GM19395 (cell line): Measurements from ENCODE around the gene LSS.
"Not testable (repeated sequence)": the region's sequence is repeated elsewhere in the genome, so short reads cannot be mapped to it uniquely, and the experiment has no call there.

ENCODE experiments used
- ATAC-seq: cut with Tn5 transposase; IDR thresholded peaks from one replicate; pipeline ENCODE4 v1.9.1; 2021; ENCODE audit warnings: mild to moderate bottlenecking, moderate library complexity; ENCODE audit not compliant: unreplicated experiment

LSS gene

DNA sequence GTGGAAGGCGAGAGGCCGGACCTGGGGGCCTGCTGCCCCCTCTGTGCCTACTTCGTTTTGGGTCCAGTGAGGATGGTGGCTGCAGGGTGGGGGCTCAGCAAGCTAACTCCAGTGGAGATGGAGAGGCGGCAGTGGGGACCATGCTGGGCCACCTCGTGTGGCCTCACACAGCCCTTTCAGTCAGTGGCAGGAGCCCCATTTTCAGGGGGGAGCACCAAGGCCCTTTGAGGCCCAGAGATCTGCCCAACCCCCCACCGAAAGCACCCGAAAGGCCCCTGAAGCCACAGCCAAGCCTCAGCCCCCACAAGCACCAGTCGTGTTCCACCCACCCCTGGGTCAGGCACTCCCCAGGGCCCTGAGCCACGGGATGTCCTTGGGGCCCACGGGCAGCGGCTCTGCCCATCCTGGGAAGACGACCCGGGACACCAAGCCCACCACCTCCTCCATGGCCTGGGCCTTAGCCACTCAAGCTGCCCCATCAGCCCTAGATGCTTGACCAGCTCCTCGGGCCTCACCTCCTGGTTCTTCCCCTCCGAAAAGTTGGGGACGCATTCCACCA is 73.5 kb downstream of the LSS start:
- no peak for ATAC-seq

DNA sequence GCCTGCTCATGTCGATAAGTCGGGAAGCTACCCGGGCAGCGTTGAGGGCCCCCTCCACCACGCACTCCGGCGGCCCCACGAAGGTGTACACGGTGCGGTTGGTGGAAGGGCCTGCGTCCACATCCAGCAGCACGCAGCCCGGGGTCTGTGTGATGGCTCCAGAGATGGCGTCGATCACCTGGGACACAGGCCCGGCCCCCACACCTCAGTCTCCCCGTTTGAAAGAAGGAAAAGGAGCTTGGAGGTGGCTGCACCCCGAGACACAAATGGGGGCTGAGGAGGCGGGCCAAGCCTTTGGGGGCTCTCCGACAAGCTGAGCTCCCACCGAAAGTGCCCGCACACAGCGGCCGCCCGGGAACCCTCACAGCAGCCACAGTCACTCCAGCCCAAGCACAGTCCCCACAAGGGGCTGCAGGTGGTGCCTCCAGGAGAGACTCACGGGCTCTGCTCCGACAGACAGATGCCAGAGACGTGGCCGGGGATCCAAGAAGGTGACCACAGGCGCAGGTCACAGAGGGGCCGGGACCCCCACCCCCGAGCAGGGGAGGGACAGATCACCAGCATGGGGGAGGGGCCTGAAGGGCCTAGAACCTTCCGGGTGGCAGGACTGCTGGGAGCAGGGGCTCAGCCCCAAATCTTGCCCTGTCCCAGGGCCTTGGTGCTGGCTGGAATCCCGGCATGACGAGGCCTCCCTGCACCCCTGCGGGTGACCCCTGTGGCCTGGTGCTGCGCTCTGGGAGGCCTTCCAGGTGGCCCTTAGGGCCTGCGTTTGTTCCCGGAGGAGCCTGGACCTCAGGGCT is 74.2 kb downstream of the LSS start:
- ATAC-seq = no peak

DNA sequence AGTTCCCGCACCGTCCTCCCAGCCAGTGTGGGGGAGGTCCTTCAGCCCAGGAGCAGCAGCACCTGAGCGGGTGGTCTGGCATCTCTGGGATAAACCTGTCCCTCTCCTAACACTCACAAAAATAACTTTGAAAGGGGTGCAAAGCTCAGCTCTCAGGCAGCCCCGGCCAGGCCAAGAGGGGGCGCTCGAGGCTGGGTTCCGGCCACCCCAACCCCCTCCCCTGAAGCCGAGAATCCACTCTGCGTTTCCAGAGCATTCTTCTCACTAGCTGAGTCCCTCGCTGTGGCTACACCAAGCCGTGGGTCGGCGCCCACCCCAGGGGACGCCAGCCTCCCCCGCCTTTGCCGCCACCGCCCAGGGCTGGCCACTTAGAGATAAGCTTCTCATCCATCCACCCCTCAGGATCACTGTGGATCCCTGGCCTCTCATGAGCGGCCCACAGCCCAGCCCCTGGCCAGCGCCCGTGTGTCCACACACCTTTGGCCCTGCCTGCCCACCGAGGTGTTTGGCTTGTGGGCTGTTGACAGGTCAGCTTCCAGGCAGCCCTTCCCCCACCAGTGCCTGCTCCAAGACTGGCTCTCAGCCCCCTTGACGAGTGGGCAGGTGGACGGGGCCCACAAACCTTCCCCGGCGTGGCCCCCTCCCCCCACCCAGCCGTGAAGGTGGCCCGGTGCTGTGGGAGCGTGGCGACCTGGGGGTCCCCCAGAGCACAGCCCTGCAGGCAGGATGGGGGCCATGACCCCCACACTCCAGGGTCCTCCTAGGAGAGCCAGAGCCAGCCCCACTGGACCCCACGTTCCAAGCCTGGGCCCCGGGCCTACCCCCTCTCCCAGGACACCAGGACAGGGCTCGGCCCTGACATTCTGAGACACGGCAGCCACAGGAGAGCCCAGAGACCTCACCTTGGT is 75.1 kb downstream of the LSS start:
- no peak for ATAC-seq

GRCh38 chr21:46152927-46153246 is 75.7 kb downstream of the LSS start:
- ATAC-seq = no peak

DNA sequence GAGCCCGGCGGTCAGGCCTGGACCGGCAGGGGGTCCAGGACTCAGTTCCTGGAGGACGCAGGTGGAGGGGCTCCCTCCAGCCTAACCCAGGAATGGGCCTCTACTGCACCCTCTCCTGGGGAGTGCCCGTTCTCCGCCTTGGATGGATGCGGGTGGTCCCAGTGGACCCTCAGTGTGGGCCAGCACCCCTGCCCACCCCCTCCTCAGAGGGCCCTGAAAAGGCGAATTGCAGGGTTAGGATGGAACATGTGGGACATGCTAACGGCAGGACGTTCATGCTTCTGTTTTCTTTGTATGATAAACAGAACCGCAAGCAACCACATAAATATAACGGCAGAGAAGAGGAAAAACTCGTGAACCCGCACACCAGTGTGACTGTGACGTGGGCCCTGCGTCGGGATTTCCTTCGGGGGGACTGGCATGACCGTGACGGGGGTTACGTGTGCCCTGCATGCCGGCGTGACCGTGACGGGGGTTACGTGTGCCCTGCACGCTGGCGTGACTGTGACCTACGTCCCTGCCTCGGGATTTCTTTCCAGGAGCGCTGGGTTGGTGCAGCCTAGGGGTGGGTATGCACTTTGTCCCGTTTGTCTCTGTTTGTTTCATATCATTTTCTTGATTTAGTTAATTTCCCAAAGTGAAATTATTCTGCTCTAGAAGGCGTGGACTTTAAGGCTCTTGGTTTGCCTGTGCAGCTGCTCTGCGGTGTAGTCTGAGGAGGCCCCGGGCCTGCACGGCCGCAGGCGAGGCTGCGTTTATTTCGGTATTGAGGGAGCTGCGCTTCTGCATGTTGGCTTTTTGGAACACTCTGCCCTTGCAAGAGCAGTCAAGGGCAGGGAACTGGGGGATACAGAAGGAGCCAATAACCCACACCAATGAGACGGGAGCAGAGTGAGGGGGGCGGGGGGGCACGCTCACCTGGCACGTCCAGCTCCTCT is 76.3 kb downstream of the LSS start:
- ATAC-seq = no peak

DNA sequence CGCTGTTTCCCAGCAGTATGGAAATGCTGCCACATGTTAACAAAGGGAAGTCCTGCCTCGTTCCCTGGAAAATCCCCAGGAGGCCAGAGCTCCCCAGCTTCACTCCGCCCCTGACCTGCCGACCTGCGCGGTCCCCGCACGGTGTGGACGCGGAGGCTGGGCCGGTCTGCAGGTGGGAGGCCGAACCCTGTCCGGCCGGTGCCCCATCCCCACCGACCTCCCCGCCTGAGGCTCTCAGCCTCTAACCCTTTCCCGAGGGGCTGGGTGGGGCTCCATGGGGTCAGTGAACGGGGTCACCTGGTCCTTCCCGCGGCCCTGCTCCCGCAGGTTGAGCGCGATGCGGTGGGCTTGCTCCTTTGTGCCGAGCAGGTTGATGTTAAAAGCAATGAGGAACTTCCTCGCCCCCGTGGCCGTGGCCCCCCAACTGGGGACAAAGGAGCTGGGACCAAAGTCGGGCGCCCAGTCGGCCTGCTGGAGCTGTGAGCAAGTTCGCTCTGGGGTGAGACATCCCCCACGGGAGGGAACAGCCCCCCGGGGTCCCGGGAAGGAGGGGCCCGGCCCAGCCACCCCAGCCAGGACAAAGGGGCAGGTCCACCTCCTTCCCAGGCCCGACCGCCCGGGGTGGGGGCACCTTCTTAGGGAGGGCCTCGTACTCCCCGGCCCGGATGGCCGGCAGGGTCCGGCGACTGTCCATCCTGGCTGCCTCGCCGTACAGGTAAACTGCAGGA is 77.1 kb downstream of the LSS start:
- ATAC-seq = no peak

DNA sequence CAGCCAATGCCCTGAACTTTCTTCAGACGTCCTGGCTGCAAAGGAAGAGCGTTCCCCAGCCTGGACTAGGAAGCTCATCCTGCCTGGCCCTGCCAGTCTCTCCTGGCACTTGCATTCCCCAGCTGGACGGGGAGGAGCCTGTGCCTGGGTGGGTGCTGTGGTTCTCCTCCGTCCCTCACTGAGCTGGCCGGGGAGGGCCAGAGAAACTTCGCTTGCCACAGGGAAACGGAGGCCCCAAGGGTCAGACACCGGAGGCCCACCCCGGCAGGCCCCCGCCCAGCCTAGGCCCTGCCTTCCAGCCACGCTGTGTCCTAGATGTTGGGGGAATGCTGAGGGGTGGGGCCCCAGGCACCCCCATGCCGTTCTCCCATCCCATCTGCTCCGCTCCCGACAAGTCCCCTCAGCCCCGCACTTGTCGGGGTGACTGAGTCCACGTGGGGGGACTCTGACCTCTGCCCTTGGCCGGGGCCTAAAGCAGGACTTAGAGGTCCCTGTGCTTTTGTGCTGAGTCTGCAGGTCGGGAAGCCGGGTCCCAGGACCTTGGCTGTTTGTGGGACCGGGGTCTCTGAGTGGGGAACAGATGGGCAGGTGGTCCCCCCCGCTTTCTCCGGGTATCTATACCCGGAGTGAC is 78.0 kb downstream of the LSS start:
- ATAC-seq = no peak

DNA sequence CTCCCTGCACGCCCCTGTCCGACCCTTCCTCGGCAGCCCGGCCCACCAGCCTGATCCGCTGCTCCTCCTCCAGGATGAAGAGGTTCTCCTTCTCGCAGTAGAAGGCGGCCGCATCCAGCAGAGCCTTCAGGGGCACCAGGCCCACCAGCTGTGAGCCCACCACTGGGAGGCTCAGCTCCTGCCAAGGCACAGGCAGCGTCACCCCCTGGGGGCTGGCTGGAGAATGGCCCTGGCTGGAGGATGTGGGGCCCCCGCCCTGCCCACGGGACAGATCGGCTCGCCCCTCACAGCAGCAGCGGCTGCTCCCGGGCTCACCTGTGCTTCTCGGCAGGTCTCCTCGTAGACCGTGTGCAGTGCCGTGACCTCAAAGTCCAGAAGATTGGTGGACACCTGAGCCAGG is 78.5 kb downstream of the LSS start:
- ATAC-seq = no peak

DNA sequence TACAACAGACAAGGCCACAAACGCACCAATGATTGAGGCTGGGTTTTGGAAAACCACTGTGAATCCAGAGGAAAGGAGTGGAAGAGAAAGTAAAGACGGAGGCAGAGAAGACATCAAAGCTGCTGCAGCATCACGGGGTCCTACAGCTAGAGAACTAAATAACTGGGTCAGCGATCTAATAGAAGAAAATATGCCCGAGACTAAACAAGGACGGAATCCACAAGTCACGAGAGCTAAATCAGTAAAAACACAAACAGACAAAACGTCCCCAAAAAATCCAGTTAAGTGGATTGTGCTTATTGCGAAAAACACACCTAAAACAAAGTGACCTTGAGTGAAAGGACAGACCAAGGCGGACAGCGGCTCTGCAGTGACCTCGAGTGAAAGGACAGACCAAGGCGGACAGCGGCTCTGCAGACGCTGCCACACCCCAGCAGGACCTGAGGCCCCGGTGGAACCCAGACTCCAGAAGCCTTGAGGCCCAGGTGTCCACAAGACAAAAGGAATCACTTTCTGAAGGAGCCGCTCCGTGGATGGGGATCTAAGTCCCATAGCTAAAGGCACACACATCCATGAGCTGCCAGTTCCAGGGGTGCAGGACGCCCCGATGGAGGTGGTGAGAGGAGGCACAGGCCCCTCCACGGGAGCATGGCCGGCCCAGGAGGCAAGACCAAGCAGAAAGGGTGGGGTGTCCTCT is 79.2 kb downstream of the LSS start:
- ATAC-seq = no peak

DNA sequence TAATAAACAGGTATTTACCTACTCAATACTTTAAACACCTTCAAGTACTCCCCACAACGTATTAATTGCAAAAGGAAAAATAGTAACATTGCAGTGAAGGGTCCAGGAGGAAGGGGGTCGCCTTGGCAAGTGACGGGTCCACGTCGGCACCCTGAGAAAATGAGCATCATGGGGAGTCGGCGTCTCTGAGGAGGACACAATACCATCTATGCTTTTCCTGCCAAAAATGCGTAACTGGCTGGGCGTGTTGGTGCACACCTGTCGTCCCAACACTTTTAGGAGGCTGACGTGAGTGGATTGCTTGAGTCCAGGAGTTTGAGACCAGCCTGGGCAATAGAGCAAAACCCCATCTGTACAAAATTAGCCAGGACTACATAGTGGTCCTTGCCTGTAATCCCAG is 80.5 kb downstream of the LSS start:
- ATAC-seq = no peak

GRCh38 chr21:46147429-46147828 is 81.1 kb downstream of the LSS start:
- not testable (repeated sequence) for ATAC-seq

DNA sequence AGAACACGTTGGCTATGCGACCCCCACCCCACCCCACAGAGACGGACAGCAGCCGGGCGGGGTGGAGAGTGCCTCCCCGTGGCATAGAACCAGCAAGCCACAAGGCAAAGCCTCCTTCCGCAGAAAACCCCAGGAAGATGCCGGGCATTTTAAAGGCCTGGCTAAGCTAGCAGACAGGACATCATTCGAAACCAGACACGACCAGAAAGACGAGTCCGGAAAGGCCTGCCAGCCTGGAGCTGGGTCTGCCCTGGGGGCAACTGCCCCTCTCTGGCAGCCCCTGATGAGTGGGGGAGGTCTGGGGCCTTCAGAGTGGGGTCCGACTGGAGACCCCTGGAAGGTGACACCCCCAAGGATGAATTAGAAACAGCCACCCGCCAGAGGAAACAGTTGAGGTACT is 81.7 kb downstream of the LSS start:
- no peak for ATAC-seq

- ATAC-seq = no peak
Observed at GRCh38 chr21:46145840-46146691, 82.5 kb downstream of the LSS start.

DNA sequence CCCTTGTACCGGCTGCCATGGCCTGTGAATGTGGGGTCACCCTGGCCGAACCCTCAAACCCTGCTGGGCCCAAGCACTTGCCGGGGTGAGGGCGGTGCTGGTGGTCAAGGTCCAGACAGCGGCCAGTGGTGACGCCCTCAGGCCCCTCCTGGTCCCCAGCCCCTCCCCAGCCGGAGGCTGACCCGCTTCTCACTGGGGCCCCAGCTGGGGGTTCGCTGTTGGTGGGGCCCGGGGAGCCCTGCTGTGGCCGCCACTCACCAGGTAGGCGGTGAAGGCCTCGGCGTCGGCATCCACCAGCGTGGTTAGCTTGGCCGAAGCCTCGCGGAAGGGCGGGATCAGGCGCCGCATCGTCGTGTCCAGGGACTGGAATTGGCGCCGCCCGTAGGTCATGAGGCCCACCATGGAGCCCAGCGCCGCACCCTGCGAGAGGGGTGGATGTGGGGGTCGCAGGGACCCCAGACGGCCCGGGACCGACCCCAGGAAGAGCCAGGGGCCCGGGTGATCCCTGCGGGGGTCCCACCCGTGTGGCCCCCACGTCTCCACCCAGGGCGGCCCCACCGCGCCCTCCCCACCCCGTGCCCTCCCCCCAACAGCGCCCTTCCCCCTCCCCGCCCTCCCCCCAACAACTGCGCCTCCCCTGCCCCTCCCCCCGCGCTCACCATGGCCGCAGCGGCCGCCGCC is 83.3 kb downstream of the LSS start:
- ATAC-seq = no peak

- ATAC-seq = no peak
Observed at GRCh38 chr21:46144464-46145070, 84.0 kb downstream of the LSS start.

GRCh38 chr21:46142582-46143473 is 85.7 kb downstream of the LSS start:
- no peak for ATAC-seq
